Measurements from ENCODE around the gene TNS2. TPM values are rescaled to one million over a fixed set of nuclear protein-coding genes. Genes with fewer than 3 reads are reported as not detected.

Gene TNS2
- total and polyA plus RNA-seq, 2 of the 13 experiments (the other 11 are each of a cell fraction or from before 2014, with no cell fraction given): 8.9 to 20.4 TPM

GRCh38 chr12:53079226-53080117, 29.6 kb downstream of the TNS2 start, which contains the start of gene SPRYD3 (continued):
- TF ChIP-seq AKNA (CRISPR knock-in tag; IDR thresholded peaks at IDR 0.05; ENCODE audit: borderline replicate concordance) (no peak), ZNF749 (CRISPR knock-in tag; IDR thresholded peaks at IDR 0.05; ENCODE audit: borderline replicate concordance) (no peak), TFDP2 (CRISPR knock-in tag; IDR thresholded peaks at IDR 0.05) (no peak), ZNF260 (CRISPR knock-in tag; IDR thresholded peaks at IDR 0.05; ENCODE audit: borderline replicate concordance, low read depth) (no peak), ZNF383 (CRISPR knock-in tag; IDR thresholded peaks at IDR 0.05; ENCODE audit: borderline replicate concordance) (no peak), ZNF782 (CRISPR knock-in tag; IDR thresholded peaks at IDR 0.05; ENCODE audit: borderline replicate concordance) (no peak), KDM4B (CRISPR knock-in tag; IDR thresholded peaks at IDR 0.05) (no peak), MEF2D (CRISPR knock-in tag; IDR thresholded peaks at IDR 0.05) (no peak), ATRX (CRISPR knock-in tag; IDR thresholded peaks at IDR 0.05; ENCODE audit: borderline replicate concordance) (no peak), ZBTB14 (CRISPR knock-in tag; IDR thresholded peaks at IDR 0.05) (no peak), ZNF607 (CRISPR knock-in tag; IDR thresholded peaks at IDR 0.05; ENCODE audit: borderline replicate concordance) (peak; percentile 42; the same call in 1 of the 2 replicates), ISX (CRISPR knock-in tag; conservative IDR thresholded peaks at IDR 0.05) (no peak), ZNF678 (CRISPR knock-in tag; IDR thresholded peaks at IDR 0.05) (no peak), IKZF1 (IDR thresholded peaks at IDR 0.05) (no peak), YY1 (IDR thresholded peaks at IDR 0.05; ENCODE audit: insufficient read depth, insufficient replicate concordance, low read depth, low read length) (peak; percentile 56), ELF4 (CRISPR knock-in tag; IDR thresholded peaks at IDR 0.05; ENCODE audit: borderline replicate concordance) (no peak), TEF (CRISPR knock-in tag; IDR thresholded peaks at IDR 0.05) (no peak), E2F1 (CRISPR knock-in tag; IDR thresholded peaks at IDR 0.05) (no peak), SMC3 (IDR thresholded peaks at IDR 0.05; ENCODE audit: low read length) (no peak), ZNF17 (CRISPR knock-in tag; IDR thresholded peaks at IDR 0.05) (no peak)

All from HepG2 (cell line).